Measurements from ENCODE around the gene PRR5L.
"Not testable (repeated sequence)": the region's sequence is repeated elsewhere in the genome, so short reads cannot be mapped to it uniquely, and the experiment has no call there.

DNA sequence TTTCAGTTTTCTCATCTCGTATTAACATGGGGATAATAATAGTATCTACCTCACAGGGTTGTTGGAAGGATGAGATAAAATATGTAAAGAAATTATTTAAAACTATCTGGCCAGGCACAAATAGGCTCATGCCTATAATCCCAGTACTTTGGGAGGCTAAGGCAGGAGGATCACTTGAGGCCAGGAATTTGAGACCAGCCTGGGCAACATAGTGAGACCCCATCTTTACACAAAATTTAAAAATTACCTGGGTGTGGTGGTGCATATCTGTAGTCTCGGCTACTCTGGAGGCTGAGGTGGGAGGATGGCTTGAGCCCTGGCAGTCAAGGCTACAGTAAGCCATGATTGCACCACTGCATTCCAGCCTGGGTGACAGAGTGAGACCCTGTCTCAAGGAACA, 215.0 kb downstream of the PRR5L start:
- TF ChIP-seq POLR2A, POLR2AphosphoS5 (IDR thresholded peaks at IDR 0.05; ENCODE audit: low read depth, low read length): not testable (repeated sequence)
